ENCODE results near the gene GRAMD2B.
"Not testable (repeated sequence)": the region's sequence is repeated elsewhere in the genome, so short reads cannot be mapped to it uniquely, and the experiment has no call there.

The GRAMD2B gene

DNA sequence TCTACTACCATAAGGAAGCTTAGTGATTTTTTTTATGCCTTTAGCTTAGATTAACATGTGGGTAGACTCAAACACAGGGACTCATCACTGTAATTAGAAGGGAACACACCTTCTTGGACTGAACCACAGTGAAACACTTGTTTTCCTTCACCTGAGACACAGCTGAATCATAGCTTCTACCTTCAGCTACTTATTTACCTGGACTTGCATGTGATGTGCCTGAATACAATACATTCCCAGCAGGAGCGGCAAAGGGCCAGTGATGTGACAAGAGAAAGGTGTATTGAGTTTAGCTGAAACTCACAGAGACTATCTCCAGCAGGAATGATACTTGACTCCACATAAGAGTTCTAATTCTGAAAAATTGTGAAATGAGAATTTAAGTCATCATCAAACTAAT lies 37.8 kb downstream of the GRAMD2B start:
- TF ChIP-seq, protein P1, sequence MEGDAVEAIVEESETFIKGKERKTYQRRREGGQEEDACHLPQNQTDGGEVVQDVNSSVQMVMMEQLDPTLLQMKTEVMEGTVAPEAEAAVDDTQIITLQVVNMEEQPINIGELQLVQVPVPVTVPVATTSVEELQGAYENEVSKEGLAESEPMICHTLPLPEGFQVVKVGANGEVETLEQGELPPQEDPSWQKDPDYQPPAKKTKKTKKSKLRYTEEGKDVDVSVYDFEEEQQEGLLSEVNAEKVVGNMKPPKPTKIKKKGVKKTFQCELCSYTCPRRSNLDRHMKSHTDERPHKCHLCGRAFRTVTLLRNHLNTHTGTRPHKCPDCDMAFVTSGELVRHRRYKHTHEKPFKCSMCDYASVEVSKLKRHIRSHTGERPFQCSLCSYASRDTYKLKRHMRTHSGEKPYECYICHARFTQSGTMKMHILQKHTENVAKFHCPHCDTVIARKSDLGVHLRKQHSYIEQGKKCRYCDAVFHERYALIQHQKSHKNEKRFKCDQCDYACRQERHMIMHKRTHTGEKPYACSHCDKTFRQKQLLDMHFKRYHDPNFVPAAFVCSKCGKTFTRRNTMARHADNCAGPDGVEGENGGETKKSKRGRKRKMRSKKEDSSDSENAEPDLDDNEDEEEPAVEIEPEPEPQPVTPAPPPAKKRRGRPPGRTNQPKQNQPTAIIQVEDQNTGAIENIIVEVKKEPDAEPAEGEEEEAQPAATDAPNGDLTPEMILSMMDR (conservative IDR thresholded peaks at IDR 0.05), result no peak
- no peak overlapping the region; the same call in 1 of the 2 replicates for H3K27ac ChIP-seq

DNA sequence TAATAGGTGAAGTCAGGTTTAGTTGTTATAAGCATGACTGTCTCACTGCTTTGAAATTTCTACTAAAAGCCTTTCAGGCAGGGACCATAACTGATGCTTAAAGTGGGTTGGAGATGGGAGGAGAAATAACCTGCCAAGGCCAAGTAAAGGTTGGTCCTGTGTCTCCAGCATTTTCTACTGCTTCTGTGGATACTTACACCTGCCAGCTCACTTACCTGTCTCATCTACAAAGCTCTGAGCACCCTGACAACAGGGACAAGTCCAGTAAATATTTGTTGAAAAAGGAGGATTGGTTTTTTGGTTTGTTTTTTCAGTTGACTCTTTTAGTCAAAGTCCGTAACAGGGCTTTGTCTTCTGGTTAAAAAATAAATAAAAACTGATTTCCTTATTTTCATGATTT lies 38.6 kb downstream of the GRAMD2B start:
- TF ChIP-seq, protein P1 (conservative IDR thresholded peaks at IDR 0.05), result no peak
- no peak overlapping the region; the same call in 1 of the 2 replicates for H3K27ac ChIP-seq

DNA sequence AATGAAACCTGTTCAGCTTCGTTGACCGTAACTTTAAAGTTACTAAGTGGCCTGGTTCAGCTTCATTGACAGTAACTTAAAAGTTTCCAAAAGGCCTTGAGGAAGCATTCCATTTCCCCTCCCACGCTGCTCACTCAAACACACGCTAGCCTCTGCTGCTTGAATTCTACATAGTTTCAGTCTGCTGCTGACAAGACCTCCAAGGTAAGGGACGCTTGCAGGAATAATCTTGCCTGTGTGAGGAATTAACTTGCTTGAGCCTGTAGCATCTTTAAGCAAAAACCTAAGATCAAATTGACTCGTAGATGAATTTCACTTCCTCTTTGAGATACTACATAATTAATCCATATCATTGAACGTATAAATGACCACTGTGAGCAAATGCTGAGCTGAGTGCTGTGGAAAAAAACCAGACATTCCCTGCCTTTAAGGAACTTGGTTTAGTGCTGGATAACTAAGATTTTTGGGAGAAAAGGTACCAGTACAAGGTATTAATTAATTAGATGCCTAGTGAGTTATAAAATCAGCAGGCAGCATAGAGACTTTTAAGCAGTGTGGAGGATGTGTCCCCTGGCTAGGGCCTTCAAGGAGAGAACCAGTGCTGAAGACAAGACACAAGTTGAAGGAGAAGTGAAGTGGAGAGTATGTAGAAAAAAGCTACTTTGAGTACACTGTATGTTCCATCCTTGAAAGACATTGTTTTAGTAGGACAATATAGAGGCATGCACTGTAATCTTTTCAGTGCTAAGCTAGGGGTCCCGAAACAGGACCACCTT lies 39.2 kb downstream of the GRAMD2B start:
- TF ChIP-seq, protein P1 (conservative IDR thresholded peaks at IDR 0.05), result no peak
- no peak overlapping the region for H3K27ac ChIP-seq

DNA sequence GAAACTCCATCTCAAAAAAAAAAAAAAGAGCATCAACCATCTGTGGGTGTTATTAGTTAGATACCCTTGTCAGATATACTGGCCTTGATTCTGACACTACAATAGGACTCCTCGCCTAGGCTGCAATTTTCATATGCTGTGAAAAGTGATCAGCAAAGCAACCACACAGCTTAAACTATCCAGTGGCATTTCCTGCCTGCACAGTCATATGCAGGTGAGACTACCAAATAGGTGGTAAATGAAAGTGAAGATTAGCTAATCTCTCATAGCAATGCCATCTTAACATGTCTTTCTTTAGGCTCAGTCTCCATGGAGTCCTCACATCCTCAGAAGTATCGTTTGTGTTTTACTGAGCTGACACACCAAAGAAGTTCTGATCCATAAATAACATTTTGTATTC lies 40.8 kb downstream of the GRAMD2B start:
- TF ChIP-seq, protein P1 (conservative IDR thresholded peaks at IDR 0.05), result no peak
- H3K27ac ChIP-seq, result peak overlapping the region; percentile 26

DNA sequence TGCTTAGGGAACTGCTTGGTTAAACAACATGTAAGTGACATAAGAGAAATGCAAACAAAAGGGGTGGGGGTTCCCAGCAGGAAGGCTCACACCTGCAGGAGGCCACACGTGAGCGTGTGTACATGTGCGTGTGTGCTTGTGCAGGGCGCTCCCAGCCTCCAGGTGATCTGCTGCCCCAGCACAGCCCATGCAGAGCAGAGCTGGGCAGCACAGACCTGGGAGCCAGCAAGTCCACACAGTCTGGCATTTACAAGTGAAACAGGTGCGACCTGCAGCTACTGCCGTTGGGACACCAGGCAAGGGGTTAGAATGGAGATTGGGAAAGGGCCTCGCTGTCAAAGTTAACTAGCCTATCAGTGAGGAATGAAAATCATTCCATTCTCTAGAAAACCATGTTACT lies 41.8 kb downstream of the GRAMD2B start:
- H3K27ac ChIP-seq, result peak overlapping the region; percentile 26
- TF ChIP-seq, protein P1 (conservative IDR thresholded peaks at IDR 0.05), result no peak

DNA sequence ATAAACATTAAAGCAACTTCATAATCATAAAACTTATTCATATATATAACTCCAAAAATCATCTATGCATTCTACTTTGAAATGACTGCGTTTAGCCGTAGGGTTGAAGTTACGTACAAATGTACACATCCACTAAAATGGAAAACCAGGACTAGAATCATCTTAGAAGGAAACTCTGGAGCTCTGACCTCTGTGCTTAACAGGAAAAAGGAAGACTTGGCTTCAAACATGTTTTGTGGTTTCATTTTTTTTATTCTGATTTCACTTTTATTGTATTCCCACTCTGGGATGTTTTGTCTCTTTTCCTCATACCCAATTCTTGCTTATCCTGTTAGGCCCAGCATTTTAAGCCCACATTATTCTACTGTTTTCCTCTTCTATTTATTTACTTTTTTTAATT lies 44.9 kb downstream of the GRAMD2B start:
- TF ChIP-seq, protein P1 (conservative IDR thresholded peaks at IDR 0.05), result no peak
- H3K27ac ChIP-seq, result no peak overlapping the region

DNA sequence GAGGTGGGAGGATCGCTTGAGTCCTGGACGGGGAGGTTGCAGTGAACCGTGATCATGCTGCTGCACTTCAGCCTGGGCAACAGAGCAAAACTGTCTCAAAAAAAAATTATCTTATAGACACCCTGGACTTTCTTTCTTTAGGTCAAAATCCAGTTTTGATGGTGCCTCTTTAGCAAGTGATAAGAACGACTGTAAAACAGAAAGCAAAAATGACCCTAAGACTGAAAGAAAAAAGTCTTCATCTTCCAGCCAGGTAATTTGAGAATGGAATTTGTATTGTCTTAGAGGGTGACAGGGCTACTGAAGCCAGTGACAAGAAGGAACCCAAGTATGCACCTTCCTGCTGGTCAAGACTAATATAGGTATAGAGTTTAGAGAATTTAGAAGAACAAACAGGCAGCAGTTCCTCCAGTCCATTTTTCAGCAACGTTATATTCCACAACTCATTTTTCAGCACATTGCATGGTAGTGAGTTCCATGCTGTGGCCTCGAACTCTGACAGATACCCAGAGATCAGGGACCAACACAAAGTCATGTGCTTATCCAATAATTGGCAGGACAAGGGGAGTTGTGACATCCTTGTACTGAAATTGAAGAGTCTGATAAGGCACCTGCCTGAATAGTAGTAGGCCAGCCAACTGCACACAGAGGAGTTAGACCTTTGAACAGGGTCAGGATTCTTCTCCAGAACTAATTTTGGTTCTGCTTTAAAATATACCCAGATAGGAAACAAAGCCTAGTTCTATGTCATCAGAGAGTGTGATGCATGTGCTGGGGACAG lies 46.5 kb downstream of the GRAMD2B start:
- TF ChIP-seq, protein P1 (conservative IDR thresholded peaks at IDR 0.05), result no peak

DNA sequence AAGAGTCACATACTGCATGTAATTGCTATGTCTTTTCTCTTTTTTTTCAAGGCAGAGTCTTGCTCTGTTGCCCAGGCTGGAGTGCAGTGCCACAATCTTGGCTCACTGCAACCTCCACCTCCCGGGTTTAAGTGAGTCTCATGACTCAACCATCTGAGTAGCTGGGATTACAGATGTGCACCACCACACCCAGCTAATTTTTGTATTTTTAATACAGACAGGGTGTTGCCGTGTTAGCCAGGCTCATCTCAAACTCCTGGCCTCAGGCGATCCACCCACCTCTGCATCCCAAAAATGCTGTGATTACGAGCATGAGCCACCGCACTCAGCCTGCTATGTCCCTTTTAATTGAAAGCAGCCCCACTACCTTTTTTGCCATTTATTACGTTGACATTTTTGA lies 47.3 kb downstream of the GRAMD2B start:
- not testable (repeated sequence) for H3K27ac ChIP-seq

More for the DNA sequence above, 46.5 kb downstream of the GRAMD2B start:
- H3K27ac ChIP-seq, result no peak overlapping the region

Measured in VCaP (cell line).